Gastrocnemius medialis (tissue), 4 donors: ENCODE results near the gene DCTN2.

ENCODE experiments used
- CTCF ChIP-seq, 5 experiments: fragments of 450-650 bp in 3 of 5; fragments of 200-600 bp in 2 of 5; sonication (generic) in 2 of 5; IDR thresholded peaks in 4 of 5; conservative IDR thresholded peaks in 1 of 5; 1 replicate in 4 of 5; 2 replicates in 1 of 5; pipeline ENCODE4 v1.5.1; 2016 to 2019; ENCODE audit warnings: antibody characterized with exemption in 5 of 5, mild to moderate bottlenecking in 3 of 5, moderate library complexity in 3 of 5
- POLR2A ChIP-seq, 2 donors: fragments of 450-650 bp; IDR thresholded peaks; one replicate each; pipeline ENCODE4 v1.6.1; 2017; ENCODE audit warnings: antibody characterized with exemption in 2 of 2, mild to moderate bottlenecking in 2 of 2, moderate library complexity in 2 of 2

GRCh38 chr12:57522887-57523705, 23.9 kb downstream of the DCTN2 start:
- no peak for TF ChIP-seq CTCF (IDR thresholded peaks at IDR 0.05 in 4 of 5, conservative IDR thresholded peaks at IDR 0.05 in 1 of 5)
- peak; percentile 30 to 42 for TF ChIP-seq POLR2A (IDR thresholded peaks at IDR 0.05)
